GM23338 (cell line): ENCODE measurements around the gene PCDHB6.

Experiments
- CREB1 ChIP-seq: fragments of 250-450 bp; sonication (Bioruptor Pico); IDR thresholded peaks from 2 replicates; pipeline ENCODE4 v1.5.0; 2020; ENCODE audit warnings: low read depth, mild to moderate bottlenecking, moderate library complexity
- EZH2 ChIP-seq: fragments of 200-600 bp; sonication (generic); IDR thresholded peaks from one replicate; pipeline ENCODE4 v1.8.0; 2017; ENCODE audit warnings: antibody characterized with exemption, mild to moderate bottlenecking, low read depth; ENCODE audit not compliant: unreplicated experiment
- JUNB ChIP-seq: IDR thresholded peaks from one replicate; pipeline ENCODE4 v1.6.1; 2016; ENCODE audit warnings: antibody characterized with exemption; ENCODE audit not compliant: unreplicated experiment
- POLR2AphosphoS5 ChIP-seq: IDR thresholded peaks from 2 replicates; pipeline ENCODE4 v1.6.1; 2016; ENCODE audit warnings: antibody characterized with exemption, low read depth
- TF ChIP-seq, protein P1 (sequence below), 2 experiments: fragments of 200-600 bp in 1 of 2; sonication (generic) in 1 of 2; conservative IDR thresholded peaks; 2 replicates each; pipeline versions ENCODE4 v1.5.1 to v1.6.1; 2016 to 2017; ENCODE audit warnings: antibody characterized with exemption in 2 of 2, low read depth in 2 of 2, mild to moderate bottlenecking in 2 of 2, moderate library complexity in 1 of 2

DNA sequence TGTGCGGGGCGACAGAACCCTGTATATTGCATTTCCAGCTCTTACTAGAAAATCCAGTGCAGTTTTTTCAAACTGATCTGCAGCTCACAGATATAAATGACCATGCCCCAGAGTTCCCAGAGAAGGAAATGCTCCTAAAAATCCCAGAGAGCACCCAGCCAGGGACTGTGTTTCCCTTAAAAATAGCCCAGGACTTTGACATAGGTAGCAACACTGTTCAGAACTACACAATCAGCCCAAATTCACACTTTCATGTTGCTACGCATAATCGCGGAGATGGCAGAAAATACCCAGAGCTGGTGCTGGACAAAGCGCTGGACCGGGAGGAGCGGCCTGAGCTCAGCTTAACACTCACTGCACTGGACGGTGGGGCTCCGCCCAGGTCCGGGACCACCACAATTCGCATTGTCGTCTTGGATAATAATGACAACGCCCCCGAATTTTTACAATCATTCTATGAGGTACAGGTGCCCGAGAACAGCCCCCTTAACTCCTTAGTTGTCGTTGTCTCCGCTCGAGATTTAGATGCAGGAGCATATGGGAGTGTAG is 14.1 kb upstream of the PCDHB6 start:
- TF ChIP-seq POLR2AphosphoS5 (no peak), EZH2 (no peak), JUNB (no peak), CREB1 (CRISPR knock-in tag) (no peak)
- TF ChIP-seq, protein P1, sequence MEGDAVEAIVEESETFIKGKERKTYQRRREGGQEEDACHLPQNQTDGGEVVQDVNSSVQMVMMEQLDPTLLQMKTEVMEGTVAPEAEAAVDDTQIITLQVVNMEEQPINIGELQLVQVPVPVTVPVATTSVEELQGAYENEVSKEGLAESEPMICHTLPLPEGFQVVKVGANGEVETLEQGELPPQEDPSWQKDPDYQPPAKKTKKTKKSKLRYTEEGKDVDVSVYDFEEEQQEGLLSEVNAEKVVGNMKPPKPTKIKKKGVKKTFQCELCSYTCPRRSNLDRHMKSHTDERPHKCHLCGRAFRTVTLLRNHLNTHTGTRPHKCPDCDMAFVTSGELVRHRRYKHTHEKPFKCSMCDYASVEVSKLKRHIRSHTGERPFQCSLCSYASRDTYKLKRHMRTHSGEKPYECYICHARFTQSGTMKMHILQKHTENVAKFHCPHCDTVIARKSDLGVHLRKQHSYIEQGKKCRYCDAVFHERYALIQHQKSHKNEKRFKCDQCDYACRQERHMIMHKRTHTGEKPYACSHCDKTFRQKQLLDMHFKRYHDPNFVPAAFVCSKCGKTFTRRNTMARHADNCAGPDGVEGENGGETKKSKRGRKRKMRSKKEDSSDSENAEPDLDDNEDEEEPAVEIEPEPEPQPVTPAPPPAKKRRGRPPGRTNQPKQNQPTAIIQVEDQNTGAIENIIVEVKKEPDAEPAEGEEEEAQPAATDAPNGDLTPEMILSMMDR (conservative IDR thresholded peaks at IDR 0.05; ENCODE audit: low read depth in 2 of 2), result no peak
